ENCODE measurements around the gene MRS2. TPM values are rescaled to one million over a fixed set of nuclear protein-coding genes. Genes with fewer than 3 reads are reported as not detected.

Gene MRS2
- total RNA-seq, 1 donor from 2014 or later = 24.3 TPM

DNA sequence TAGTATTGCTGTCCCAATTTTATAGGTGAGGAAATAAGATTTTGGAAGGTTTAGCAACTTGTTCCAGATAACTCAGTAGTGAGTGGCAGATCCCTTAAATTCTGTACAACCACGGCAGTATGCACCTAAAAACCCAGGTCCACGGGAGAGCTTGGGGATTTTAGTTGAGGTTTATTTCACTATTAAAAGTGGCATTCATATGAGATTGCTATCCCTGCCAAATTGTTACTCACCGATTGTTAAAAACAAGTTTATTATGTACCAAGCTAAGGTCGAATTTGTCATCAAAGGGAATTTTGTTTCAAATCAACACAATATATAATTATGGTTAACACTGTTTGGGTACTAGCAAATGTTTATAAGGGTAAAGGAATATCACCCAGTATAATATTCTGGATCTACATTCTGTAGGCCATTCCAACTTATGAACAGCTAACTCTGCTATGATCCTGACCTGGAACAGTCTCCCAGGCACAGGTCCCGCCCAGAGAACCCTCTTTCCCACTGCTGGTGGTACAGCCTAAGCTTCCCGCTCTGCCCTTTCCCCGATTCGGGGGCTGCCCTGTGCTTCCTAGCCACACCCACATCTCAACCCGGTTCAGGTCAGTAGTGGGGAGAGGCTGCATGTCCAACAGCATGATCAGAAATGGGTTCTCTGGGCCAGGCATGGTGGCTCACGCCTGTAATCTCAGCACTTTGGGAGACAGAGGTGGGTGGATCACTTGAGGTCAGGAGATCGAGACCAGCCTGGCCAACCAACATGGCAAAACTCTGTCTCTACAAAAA lies 61.7 kb downstream of the MRS2 start:
- intact Hi-C loops (cut with micrococcal nuclease) = no loop called here
- CTCF ChIA-PET = no interaction called here
- POLR2A ChIA-PET = no interaction called here

DNA sequence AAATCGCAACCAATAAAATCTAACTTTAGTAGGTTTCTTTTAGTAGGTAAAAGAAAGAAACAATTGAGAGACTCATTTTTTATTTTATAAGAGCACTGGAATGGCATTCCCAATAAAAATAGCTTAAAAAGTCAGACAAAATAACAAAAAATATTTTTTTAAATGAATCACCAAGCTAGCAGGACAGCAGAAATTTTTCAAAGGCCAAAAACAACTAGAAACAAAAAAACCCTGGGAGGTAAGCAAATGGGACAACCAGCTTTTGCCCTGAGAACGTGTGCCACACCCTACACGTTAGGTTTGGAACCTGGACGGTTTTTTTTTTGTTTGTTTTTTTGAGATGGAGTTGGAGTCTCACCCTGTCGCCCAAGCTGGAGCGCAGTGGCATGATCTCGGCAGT lies 67.1 kb downstream of the MRS2 start:
- no peak overlapping the region for H3K4me3 Mint-ChIP-seq
- no peak for ATAC-seq (ENCODE audit: low read depth)
- no peaks in the 10 kb centered on the region for H3K27me3 Mint-ChIP-seq
- peaks cover 16% of the 10 kb centered on the region for H3K36me3 Mint-ChIP-seq (ENCODE audit: low read depth)
- ChIA-PET CTCF (no interaction called here), POLR2A (interaction anchor here (1.4 kb wide), 1 partner anchor 25 kb away, joined by 3 read pairs; the partner anchor contains the start of gene ALDH5A1)
- TF ChIP-seq, protein P1, sequence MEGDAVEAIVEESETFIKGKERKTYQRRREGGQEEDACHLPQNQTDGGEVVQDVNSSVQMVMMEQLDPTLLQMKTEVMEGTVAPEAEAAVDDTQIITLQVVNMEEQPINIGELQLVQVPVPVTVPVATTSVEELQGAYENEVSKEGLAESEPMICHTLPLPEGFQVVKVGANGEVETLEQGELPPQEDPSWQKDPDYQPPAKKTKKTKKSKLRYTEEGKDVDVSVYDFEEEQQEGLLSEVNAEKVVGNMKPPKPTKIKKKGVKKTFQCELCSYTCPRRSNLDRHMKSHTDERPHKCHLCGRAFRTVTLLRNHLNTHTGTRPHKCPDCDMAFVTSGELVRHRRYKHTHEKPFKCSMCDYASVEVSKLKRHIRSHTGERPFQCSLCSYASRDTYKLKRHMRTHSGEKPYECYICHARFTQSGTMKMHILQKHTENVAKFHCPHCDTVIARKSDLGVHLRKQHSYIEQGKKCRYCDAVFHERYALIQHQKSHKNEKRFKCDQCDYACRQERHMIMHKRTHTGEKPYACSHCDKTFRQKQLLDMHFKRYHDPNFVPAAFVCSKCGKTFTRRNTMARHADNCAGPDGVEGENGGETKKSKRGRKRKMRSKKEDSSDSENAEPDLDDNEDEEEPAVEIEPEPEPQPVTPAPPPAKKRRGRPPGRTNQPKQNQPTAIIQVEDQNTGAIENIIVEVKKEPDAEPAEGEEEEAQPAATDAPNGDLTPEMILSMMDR (IDR thresholded peaks at IDR 0.05) = no peak
- intact Hi-C loops (cut with micrococcal nuclease) = no loop called here
- no peak overlapping the region for H3K27ac Mint-ChIP-seq
- no peaks in the 10 kb centered on the region for H3K4me1 Mint-ChIP-seq
- no peak for DNase-seq
- no peaks in the 10 kb centered on the region for H3K9me3 Mint-ChIP-seq

More for the DNA sequence above, 61.7 kb downstream of the MRS2 start:
- Mint-ChIP-seq H3K4me1 (no peaks in the 10 kb centered on the region), H3K36me3 (ENCODE audit: low read depth) (peaks cover 12% of the 10 kb centered on the region), H3K4me3 (no peak overlapping the region), H3K27ac (no peak overlapping the region), H3K27me3 (no peaks in the 10 kb centered on the region), H3K9me3 (no peaks in the 10 kb centered on the region)
- ATAC-seq (ENCODE audit: low read depth) = no peak
- TF ChIP-seq, protein P1 (IDR thresholded peaks at IDR 0.05) = no peak
- DNase-seq = no peak

DNA sequence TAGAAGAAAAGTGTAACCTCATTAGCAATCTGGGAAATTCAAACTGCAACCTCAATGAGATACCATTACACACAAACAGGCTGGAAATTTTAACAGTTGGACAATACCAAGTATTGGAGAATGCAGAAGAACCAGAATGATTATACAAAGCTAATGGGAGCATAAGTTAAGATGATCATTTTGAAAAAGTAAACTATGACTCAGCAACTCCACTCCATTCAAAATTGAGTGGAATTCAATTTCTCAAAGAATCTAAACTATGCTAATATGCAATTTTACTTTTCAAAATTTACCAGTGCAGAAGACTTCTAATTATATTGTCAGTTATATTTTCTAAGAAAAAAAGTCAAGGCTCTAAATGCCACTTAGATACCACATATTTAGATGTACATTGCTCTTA lies 69.4 kb downstream of the MRS2 start:
- ChIA-PET POLR2A (no interaction called here), CTCF (no interaction called here)
- peaks cover 7% of the 10 kb centered on the region for H3K36me3 Mint-ChIP-seq (ENCODE audit: low read depth)
- no peak for ATAC-seq (ENCODE audit: low read depth)
- no peaks in the 10 kb centered on the region for H3K4me1 Mint-ChIP-seq
- TF ChIP-seq, protein P1 (IDR thresholded peaks at IDR 0.05) = no peak
- no peak overlapping the region for H3K27ac Mint-ChIP-seq
- DNase-seq = no peak
- H3K9me3 Mint-ChIP-seq = no peaks in the 10 kb centered on the region
- no peaks in the 10 kb centered on the region for H3K27me3 Mint-ChIP-seq
- no peak overlapping the region for H3K4me3 Mint-ChIP-seq
- intact Hi-C loops (cut with micrococcal nuclease) = no loop called here

Other genes starting within 250 kb of the MRS2 start
- gene DCDC2, start 44.9 kb upstream of the MRS2 start, total RNA-seq = not detected in 2 replicates
- 7.3 and 8.4 TPM in 2 replicates for gene GPLD1, start 86.6 kb downstream of the MRS2 start, total RNA-seq
- gene ALDH5A1, start 92.0 kb downstream of the MRS2 start, total RNA-seq = 15.9 and 17.5 TPM in 2 replicates
- 0.20 and 0.27 TPM in 2 replicates for gene KIAA0319, start 243.3 kb downstream of the MRS2 start, total RNA-seq

Data from activated B cell treated with CpG ODN at 0.5 μM for 24 hours (primary cell).